GM18868 (cell line): ENCODE measurements around the gene XPO4.

Source experiments
- ATAC-seq: cut with Tn5 transposase; IDR thresholded peaks from one replicate; pipeline ENCODE4 v1.9.1; 2021; ENCODE audit warnings: mild to moderate bottlenecking, moderate library complexity; ENCODE audit not compliant: unreplicated experiment

The XPO4 gene

GRCh38 chr13:20729633-20730585 is 172.6 kb downstream of the XPO4 start:
- no peak for ATAC-seq

- no peak for ATAC-seq
Measured at GRCh38 chr13:20728579-20729311, 173.8 kb downstream of the XPO4 start.

GRCh38 chr13:20727856-20728255 is 174.7 kb downstream of the XPO4 start:
- no peak for ATAC-seq
